ENCODE measurements around the gene S1PR4.
"Not testable (repeated sequence)": the region's sequence is repeated elsewhere in the genome, so short reads cannot be mapped to it uniquely, and the experiment has no call there.

Gene S1PR4

DNA sequence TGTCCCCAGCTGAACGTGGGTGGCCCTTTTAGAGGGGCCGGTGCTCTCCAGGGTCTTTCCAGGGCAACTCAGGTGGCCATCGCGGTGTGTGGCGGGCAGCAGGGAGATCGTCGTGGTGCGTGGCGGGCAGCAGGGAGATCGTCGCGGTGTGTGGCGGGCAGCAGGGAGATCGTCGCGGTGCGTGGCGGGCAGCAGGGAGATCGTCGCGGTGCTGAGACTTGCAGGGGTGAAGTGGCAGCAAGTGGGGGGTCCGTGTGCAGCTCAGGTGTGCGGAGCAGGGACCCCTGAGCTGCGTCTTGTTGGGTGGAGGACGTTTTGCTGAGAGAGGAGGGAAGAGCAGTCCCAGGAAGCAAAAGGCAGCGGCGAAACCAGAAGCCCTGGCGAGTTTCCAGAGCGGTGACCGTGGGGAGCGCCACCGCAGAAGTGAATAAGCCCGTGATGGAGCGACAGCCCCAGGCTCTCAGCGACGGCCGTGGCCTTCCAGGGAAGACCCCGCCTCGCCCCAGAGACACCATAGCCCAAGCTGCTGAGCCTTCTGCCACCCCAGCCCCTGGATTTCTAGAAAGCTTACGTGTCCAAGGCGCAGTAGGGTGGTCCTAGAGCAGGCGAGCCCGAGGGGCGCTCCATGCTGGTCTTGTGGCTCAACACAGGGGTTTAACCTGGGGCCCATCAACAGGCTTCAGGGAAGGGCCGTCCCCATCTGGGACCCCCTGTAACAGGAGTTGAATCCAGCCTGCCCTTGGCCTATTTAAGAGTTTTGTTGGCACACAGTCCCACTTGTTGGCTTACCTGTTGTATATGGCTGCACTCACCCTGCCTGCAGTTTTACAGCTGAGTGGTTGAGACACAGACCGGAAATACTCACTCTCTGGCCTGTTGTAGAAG, 12.6 kb downstream of the S1PR4 start:
- TF ChIP-seq, protein P1, sequence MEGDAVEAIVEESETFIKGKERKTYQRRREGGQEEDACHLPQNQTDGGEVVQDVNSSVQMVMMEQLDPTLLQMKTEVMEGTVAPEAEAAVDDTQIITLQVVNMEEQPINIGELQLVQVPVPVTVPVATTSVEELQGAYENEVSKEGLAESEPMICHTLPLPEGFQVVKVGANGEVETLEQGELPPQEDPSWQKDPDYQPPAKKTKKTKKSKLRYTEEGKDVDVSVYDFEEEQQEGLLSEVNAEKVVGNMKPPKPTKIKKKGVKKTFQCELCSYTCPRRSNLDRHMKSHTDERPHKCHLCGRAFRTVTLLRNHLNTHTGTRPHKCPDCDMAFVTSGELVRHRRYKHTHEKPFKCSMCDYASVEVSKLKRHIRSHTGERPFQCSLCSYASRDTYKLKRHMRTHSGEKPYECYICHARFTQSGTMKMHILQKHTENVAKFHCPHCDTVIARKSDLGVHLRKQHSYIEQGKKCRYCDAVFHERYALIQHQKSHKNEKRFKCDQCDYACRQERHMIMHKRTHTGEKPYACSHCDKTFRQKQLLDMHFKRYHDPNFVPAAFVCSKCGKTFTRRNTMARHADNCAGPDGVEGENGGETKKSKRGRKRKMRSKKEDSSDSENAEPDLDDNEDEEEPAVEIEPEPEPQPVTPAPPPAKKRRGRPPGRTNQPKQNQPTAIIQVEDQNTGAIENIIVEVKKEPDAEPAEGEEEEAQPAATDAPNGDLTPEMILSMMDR (conservative IDR thresholded peaks at IDR 0.05; ENCODE audit: control insufficient read depth, insufficient read depth, low read depth, low read length) = no peak
- DNase-seq (ENCODE audit: low read depth) = no peak
- H3K4me3 ChIP-seq (ENCODE audit: control insufficient read depth, low read depth, low read length) = no peak overlapping the region

DNA sequence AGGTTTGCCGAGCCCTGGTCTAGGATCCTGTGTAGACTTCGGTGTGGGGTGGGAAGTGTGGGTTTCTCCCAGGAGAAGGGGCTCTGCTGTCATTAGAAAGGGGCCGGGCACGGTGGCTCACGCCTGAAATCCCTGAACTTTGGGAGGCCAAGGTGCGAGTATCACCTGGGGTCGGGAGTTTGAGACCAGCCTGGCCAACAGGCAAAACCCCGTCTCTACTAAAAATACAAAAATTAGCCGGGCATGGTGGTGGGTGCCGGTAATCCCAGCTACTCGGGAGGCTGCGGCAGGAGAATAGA, 13.2 kb downstream of the S1PR4 start:
- DNase-seq (ENCODE audit: low read depth); H3K4me3 ChIP-seq (ENCODE audit: control insufficient read depth, low read depth, low read length): not testable (repeated sequence)

DNA sequence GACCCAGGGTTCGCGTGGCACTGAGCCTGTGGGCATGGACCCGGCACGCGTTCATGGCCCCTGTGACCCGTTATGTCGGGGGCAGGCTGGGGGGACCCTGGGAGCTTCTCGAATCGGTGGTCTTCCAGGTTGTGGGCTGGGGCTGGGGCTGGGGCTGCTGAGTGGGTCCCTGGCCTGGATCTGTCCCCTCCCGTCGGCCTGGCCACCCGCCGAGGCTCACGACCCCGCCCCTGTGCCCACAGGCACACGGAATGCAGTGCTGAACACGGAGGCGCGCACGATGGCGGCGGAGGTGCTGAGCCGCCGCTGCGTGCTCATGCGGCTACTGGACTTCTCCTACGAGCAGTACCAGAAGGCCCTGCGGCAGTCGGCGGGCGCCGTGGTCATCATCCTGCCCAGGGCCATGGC, 13.7 kb downstream of the S1PR4 start:
- TF ChIP-seq, protein P1 (conservative IDR thresholded peaks at IDR 0.05; ENCODE audit: control insufficient read depth, insufficient read depth, low read depth, low read length) = no peak
- no peak for DNase-seq (ENCODE audit: low read depth)
- no peak overlapping the region for H3K4me3 ChIP-seq (ENCODE audit: control insufficient read depth, low read depth, low read length)

- H3K4me3 ChIP-seq (ENCODE audit: control insufficient read depth, low read depth, low read length) = no peak overlapping the region
- DNase-seq (ENCODE audit: low read depth) = no peak
- TF ChIP-seq, protein P1 (conservative IDR thresholded peaks at IDR 0.05; ENCODE audit: control insufficient read depth, insufficient read depth, low read depth, low read length) = no peak
These were observed 14.1 kb downstream of the S1PR4 start for GRCh38 chr19:3192684-3193083.

DNA sequence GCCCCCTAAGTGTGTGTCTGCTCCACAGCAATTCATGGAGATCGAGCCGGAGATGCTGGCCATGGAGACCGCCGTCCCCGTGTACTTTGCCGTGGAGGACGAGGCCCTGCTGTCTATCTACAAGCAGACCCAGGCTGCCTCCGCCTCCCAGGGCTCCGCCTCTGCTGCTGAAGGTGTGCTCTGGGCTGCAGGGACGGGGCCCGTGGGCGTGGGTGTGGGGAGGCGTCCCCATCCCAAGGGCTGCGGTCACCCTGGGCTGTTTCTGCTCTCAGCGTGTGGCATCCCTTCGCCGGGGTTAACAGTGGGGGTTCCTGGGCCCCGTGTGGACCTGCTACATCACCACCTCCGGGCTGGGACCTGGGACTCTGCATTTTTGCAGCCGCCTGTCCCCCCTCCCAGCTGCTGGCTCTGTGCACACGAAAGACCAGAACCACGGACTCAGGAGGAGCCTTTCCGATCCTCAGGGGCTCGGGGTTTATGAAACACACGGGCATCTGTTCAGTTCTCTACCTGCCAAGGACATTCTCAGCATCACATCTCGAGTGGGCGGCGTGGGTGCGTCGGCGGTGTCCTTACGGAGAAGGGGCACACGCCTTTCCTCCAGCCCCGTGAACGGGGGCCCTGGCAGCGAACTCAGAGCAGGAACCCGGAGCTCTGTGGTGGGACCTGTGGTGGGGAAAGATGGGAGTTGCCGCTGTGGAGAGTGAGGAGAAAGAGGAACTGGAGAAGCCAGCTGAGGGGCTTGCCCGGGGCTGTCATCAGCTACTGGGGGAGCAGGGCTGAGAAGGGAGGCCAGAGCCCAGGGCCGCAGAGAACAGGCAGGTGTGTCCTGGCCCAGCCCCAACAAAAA, 14.9 kb downstream of the S1PR4 start:
- DNase-seq (ENCODE audit: low read depth) = no peak

DNA sequence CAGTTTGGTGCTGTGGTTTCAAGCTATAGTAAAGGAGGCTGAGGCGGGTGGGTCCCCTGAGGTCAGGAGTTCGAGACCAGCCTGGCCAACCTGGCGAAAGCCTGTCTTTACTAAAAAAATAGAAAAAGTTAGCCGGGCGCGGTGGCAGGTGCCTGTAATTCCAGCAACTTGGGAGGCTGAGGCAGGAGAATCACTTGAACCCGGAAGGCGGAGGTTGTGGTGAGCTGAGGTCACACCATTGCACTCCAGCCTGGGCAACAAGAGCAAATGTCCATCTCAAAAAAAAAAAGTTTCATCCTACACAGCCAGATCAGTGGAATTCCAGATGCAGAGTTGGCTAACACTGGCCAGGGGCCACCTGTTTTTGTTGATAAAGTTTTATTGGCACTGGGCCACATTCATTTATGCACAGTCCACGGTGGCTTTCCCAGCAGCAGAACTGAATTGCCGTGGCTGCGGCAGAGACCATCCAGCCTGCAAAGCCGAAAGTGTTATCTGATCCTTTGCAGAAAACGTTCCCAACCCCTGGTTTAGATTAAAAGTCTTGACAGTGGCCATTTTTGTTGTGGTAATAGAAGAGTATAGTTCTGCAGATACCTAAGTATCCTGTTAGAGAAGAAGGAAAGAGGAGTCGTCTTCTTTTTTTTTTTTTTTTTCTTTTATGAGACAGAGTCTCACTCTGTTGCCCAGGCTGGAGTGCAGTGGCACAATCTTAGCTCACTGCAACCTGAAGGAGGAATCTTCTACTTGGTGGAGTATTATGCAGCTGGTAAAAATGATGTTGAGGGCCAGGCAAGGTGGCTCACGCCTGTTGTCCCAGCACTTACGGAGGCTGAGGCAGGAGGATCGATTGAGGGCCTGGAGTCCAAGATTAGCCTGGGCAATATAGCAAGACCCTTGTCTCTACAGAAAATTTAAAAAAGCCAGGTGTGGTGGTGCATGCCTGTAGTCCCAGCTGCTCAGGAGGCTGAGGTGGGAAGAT, 15.8 kb downstream of the S1PR4 start:
- TF ChIP-seq, protein P1 (conservative IDR thresholded peaks at IDR 0.05; ENCODE audit: control insufficient read depth, insufficient read depth, low read depth, low read length) = no peak

More for the DNA sequence above, 14.9 kb downstream of the S1PR4 start:
- no peak overlapping the region for H3K4me3 ChIP-seq (ENCODE audit: control insufficient read depth, low read depth, low read length)
- TF ChIP-seq, protein P1 (conservative IDR thresholded peaks at IDR 0.05; ENCODE audit: control insufficient read depth, insufficient read depth, low read depth, low read length) = no peak

More for the DNA sequence above, 15.8 kb downstream of the S1PR4 start:
- H3K4me3 ChIP-seq (ENCODE audit: control insufficient read depth, low read depth, low read length) = no peak overlapping the region
- DNase-seq (ENCODE audit: low read depth) = no peak
